ENCODE data around the gene BANF2.
"Not testable (repeated sequence)": the region's sequence is repeated elsewhere in the genome, so short reads cannot be mapped to it uniquely, and the experiment has no call there.

BANF2 gene

GRCh38 chr20:17767624-17768023, 67.9 kb downstream of the BANF2 start:
- no peak for DNase-seq

- no peak for DNase-seq
Observed at GRCh38 chr20:17768271-17768670, 68.5 kb downstream of the BANF2 start.

DNA sequence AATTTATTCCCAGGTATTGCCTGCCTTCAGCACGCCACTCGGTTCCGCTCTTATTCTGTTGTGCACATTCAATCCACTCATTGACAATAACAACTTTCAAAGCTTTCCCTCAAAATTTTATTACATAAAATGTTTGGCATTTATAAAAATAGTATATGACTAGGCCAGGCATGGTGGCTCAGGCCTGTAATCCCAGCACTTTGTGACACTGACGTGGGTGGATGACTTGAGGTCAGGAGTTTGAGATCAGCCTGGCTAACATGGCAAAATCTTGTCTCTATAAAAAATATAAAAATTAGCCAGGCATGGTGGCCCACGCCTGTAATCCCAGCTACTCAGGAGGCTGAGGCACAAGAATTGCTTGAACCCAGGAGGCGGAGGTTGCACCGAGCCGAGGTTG, 70.0 kb downstream of the BANF2 start:
- not testable (repeated sequence) for DNase-seq

DNA sequence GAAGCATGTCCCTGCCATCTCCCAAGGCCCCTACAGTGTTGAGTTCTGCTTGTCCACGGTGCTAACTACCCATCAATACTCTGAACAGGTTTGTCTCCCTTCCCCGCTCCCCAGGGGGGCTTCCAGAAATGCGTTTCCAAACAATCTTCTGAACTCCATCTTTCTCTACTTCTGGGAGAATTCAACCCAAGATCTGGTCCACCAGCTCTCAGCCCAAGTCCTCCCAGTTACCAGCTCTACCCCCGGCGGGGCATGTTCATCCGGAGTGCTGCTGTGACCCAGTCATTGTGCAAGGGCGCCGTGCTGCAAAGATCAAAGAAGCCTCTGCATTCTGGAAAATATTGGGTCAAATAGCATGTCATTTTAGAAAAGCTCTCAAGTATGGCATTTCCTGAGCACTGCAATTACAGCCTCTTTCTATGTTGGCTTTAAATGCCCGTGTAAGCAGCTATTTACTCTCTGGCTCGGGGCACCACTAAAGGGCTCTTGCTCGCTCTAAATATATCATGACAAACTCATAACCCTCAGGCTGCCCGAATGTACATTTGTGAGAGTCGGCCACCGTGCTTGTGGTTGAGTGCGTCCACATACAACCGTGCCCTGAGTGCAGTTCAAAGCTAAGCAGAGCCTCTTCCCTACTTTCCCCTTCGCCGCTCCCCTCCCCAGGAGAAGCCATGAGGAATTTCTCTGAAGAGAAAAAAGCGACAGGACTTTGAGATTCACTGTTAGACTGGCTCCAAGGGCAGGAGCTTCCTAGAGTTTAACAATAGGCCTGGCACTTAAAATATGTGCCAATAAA, 71.6 kb downstream of the BANF2 start:
- DNase-seq, result no peak

GRCh38 chr20:17772005-17772343, 72.2 kb downstream of the BANF2 start:
- DNase-seq, result no peak

DNA sequence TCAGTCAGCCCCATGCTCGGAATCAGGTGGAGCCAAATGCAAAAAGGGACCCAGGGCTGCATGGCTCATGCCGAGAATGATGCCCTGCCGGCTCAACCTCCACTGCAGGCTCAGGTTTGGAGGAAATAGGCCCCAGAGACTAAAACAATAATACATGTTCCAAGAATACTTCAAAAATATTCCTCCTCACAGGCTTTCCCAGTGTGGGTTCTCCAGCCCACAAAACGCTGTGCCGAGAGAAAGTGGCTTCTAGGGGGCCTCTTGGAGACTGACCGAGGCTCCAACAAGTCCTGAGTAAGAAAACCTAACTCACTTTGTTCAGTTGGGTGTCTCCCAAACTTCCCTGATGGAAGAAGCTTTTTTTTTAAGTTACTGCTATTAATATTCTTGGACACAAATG, 73.9 kb downstream of the BANF2 start:
- no peak for DNase-seq

DNA sequence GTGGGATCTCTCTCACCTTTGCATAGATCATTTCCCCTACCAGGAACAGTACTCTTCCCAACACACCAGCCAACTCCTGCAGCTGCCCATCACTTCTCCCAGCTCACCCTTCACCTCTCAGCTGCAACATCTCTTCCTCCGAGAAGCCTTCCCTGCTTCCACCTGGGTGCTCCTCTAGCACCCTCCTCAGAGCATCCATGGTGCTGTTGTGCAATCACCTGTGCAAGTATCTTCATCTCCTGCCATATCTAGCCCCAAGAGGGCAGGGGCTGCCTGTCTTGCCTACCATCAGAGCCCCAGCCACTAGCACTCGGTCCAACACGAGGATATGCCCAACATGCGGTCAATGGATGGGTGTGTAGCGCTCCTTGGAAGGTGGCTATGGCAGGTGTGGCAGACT, 75.8 kb downstream of the BANF2 start:
- no peak for DNase-seq

DNA sequence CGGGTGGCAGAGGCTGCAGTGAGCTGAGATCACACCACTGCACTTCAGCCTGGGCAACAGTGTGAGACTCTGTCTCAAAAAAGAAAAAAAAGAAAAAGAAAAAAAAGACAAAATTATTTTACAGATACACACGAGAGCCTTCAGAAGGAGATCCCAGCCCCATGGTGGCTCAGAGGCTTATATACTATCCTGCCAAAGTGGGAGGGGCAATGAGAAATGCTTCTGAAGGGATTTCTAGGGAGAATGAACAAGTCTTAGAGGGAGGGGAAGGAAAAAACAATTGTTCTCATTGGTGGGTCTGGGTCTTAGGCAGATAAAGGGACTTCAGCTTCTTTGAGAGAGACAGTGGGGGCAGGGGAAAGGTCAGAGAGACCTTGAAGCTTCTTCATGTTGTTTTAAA, 76.8 kb downstream of the BANF2 start:
- no peak for DNase-seq

DNA sequence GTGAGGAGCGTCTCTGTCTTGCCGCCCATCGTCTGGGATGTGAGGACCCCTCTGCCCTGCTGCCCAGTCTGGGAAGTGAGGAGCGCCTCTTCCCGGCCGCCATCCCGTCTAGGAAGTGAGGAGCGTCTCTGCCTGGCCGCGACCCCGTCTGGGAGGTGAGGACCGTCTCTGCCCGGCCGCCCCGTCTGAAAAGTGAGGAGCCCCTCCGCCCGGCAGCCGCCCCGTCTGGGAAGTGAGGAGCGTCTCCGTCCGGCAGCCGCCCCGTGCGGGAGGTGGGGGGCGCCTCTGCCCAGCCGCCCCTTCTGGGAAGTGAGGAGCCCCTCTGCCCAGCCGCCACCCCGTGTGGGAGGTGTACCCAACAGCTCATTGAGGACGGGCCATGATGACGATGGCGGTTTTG, 79.2 kb downstream of the BANF2 start:
- not testable (repeated sequence) for DNase-seq

- DNase-seq, result no peak
Observed at GRCh38 chr20:17782768-17783167, 83.0 kb downstream of the BANF2 start.

- DNase-seq, result no peak
Observed at GRCh38 chr20:17783671-17784070, 83.9 kb downstream of the BANF2 start.

DNA sequence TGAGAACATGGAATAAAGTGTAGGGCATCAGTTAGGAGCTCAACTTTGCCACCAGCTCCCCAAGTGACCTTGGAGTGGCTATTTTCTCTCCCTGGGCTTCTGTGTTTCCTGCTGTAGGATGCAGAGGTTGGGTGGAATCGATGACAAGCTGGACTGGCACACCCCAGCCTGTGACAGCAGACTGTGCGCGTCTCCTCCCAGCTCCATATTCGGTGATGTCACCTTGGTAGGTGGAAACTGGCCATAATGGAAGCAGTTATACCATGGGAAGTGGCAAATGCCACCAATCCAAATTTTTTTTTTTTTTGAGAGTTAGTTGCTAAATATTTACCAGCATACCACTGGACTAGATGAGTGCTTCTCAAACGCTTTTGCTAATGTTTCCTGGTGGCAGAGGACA, 85.2 kb downstream of the BANF2 start:
- no peak for DNase-seq

Measured in CD4-positive, alpha-beta T cell treated with Interleukin-4 for 1 hour (primary cell).